ENCODE measurements around the gene OR10A6.

OR10A6 gene, protein sequence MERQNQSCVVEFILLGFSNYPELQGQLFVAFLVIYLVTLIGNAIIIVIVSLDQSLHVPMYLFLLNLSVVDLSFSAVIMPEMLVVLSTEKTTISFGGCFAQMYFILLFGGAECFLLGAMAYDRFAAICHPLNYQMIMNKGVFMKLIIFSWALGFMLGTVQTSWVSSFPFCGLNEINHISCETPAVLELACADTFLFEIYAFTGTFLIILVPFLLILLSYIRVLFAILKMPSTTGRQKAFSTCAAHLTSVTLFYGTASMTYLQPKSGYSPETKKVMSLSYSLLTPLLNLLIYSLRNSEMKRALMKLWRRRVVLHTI

GRCh38 chr11:7931168-7931567 lies at the start of gene OR10A6:
TSS of gene OR10A6 (minus strand) at chr11:7931268. CDS start at chr11:7928662, 2,606 bp downstream.
- DNase-seq (ENCODE audit: low spot score): no peak

- no peak for DNase-seq (ENCODE audit: low spot score)
Observed at GRCh38 chr11:7977232-7977917, 46.3 kb upstream of the OR10A6 start.

GRCh38 chr11:7974668-7975067 lies 43.6 kb upstream of the OR10A6 start:
- DNase-seq (ENCODE audit: low spot score): no peak

DNA sequence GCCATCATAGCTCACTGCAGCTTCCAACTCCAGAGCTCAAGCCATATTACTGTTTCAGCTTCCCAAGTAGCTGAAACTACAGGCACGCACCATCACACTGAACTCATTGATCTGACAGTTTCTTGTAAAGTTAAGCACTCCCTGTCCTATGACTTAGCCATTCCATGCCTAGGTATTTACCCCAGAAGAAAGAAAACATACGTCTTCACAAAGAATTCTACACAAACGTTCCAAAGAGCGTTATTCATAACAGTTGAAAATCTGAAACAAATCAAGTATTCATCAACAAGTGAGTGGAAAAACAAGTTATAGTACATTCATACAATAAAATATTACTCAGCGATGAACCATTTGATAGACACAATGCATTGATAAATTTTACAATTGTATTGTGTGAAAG lies 41.9 kb upstream of the OR10A6 start:
- no peak for DNase-seq (ENCODE audit: low spot score)

- no peak for DNase-seq (ENCODE audit: low spot score)
Observed at GRCh38 chr11:7971846-7972245, 40.8 kb upstream of the OR10A6 start.

DNA sequence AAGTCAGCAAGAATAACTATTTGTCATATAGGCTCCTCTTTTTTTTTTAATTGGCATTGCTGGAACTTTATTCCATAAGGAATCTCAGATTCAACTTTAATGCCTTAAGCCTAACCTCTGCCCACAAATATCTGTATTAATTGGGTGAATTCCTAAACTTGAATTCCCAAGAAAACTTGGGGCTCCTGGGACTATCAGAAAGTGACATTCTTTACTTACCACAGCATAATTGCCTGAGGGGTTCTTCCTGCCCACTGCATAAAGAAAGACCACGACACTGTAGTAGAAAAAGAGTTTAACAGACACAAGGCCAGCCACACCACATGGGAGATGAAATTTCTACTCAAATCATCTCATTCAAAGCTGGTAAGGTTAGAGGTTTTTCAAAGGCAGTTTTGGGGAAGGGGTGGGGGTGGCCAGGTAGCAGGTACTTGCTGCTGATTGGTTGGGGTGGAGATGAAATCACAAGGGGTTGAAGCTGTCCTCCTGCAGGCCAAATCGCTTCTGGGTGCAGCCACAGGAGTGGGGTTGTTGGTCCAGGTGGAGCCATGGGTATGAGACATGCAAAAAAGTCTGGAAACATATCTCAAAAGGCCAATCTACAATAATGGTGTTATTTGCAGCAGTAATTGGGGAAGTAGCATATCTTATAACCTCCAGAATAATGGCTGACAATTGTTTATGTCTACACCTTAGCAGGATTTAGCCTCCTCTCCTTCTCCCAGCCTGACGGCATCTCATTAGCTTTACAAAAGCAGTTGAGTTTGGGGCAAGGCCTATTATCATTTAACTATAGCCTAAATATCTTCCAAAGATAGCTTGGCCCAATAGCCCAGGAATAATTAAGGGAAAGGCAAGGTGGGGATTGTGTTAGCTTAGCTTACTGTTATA lies 38.9 kb upstream of the OR10A6 start:
- no peak for DNase-seq (ENCODE audit: low spot score)

DNA sequence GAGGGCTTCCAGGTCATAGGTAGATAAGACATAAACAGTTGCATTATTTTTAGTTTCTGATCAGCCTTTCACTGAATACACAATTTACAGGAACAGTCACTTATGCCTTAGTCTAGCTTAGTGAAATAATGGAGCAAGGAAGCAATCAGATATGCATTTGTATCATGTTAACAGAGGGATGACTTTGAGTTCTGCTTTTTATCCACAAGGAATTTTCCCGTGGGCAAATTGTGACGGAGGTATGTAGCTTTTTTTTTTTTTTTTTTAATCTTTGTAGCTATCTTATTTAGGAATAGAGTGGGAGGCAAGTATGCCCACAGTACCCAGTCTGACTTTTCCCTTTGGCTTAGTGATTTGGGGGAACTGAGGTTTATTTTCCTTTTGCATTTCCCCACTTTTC lies 37.6 kb upstream of the OR10A6 start:
- no peak for DNase-seq (ENCODE audit: low spot score)

DNA sequence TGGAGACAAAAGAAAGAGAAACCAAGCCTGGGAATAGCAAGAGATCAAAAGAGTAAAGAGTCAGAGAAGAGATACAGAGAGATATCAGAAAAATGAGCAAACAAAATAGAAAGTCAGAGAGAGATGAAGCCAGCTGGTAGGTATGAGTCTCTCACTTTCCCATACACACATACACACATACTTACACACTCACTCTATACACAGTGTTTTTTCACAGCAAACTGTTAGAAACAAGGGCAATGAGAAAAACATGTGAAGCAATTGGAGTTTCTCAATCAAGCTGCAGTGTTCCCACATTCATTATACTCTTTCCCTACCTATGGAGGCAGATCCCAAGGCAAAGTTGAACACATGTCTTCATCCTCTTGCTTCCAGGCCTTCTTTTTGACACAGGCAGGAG lies 36.8 kb upstream of the OR10A6 start:
- DNase-seq (ENCODE audit: low spot score): no peak

DNA sequence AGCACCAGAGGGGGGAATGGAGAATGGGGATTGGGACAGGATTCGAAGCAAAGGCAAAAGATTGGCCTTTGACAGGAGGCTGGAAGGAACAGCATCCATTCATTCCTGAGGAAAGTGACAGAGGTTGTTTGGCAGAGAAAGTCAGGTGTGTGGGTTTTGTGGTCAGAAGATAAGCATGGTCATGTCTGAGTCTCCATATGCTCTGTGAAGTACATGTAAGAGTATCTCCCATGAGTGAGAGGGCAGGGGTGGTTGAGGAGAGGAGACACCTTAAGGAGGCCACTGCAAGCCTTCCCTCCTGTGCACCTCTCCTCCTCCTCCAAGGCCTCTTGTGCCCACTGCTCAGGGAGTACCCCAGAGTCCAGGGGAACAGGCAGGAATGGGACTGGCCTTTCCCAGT lies 36.0 kb upstream of the OR10A6 start:
- DNase-seq (ENCODE audit: low spot score): no peak

- no peak for DNase-seq (ENCODE audit: low spot score)
Observed at GRCh38 chr11:7965386-7965785, 34.3 kb upstream of the OR10A6 start, which contains the start of gene NLRP10. TSS of gene NLRP10 (minus strand) at chr11:7965447. CDS start at chr11:7963495, 1,952 bp downstream.

- no peak for DNase-seq (ENCODE audit: low spot score)
Observed at GRCh38 chr11:7964873-7965272, 33.8 kb upstream of the OR10A6 start.

- no peak for DNase-seq (ENCODE audit: low spot score)
Observed at GRCh38 chr11:7964261-7964660, 33.2 kb upstream of the OR10A6 start.

GRCh38 chr11:7955191-7955590 lies 24.1 kb upstream of the OR10A6 start:
- DNase-seq (ENCODE audit: low spot score): no peak

DNA sequence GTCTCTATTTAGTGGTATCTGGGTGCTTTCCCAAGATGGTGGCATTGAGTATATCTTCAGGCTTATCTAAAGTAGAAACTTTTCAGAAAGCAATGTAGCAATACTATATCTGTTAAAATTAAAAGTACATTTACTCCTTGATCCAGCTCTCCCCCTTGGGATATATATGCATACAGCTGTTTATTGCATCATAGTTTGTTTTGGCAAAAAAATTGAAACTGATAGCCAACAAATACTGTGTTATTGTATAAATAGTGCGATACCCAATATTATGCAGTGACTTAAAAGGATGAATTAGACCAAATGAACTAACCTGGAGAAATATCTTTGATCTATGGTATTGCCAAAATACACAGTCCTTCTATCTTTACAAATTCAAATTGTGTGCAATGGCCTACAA lies 18.9 kb upstream of the OR10A6 start:
- no peak for DNase-seq (ENCODE audit: low spot score)

GRCh38 chr11:7944123-7944522 lies 13.1 kb upstream of the OR10A6 start:
- DNase-seq (ENCODE audit: low spot score): no peak

DNA sequence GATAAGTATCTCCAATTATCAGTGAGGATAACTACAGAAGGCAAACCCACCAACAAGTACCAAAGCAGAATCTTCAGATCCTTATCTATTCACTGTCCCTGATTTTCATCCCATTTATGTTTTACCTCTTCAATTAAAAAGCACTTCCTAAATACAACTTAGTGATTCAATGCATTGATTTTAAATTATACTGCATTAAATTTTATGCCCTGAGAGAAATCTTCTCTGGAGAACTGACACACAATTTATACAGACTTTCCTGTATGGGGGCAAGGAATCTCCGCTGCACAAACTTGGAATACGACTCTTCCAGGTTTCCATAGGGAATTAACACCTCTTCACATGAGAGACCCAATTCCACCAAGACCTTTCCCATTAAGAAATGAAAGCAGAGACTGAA lies 10.5 kb upstream of the OR10A6 start, which contains the start of gene OR10A3:
Gene OR10A3, minus strand, starts transcription at position 101 of the 400 bp plus-strand sequence. CDS start 2,188 bp downstream, outside the sequence.
- DNase-seq (ENCODE audit: low spot score): no peak

DNA sequence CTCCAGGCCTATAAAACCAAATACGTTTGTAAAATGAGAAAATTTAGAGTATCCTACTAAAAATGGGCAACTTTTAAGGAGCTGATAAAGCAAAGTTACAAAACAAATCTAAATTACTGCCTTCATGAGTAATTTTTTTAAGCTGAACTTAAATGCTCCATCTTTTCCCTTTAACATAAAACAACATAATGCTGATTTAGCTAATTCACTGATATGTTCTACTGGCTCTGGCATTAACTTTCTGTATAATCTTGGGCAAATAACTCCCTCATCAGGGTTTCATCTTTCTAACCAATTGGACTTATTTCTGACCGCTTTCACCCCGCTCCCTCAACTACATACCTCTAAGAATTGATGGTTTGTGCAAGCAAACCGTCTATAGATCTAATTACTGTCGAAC lies 10.1 kb upstream of the OR10A6 start:
- DNase-seq (ENCODE audit: low spot score): no peak

DNA sequence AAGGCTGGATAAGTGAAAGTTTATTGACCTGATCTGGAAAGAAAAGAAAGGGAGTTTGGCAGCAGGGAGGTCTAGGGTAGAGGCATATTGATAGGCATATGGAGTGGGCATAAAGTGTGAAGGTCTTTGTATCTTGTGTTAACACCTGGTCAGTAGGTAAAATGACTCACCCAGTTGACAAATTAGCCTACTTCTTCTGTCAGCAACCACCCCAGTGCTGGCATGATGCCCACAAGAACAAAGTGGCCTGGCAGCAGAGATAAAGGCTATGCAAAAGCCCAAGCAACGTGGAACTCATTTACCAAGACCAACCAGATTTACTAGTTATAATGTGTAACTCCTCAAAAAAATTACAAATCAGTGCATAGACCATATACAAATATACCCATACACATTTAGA lies 5.5 kb upstream of the OR10A6 start:
- DNase-seq (ENCODE audit: low spot score): no peak

GRCh38 chr11:7927635-7928034 lies 3.4 kb downstream of the OR10A6 start:
- no peak for DNase-seq (ENCODE audit: low spot score)

GRCh38 chr11:7924536-7924935 lies 6.5 kb downstream of the OR10A6 start:
- DNase-seq (ENCODE audit: low spot score): no peak

DNA sequence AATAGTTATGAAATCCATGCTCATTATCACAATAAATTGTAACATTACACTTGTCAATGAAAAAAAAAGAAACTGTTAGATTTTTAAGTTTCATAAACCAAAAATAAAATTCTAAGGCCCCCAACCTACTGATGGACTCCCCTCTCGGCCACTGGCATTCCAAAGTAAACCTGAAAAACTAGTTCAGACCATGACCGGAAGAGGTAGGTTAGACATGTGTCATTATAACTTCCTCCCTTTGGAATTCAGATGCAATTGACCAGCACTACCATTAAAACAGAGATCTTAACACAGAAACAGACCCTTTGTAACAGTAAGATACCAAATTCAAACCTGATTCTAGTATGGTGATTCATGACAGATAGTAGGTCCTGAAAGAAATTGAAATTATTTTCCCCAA lies 12.9 kb downstream of the OR10A6 start:
- no peak for DNase-seq (ENCODE audit: low spot score)

GRCh38 chr11:7911011-7911410 lies 20.1 kb downstream of the OR10A6 start:
- no peak for DNase-seq (ENCODE audit: low spot score)

Measured in cerebellar cortex (tissue), 1 donor.